ENCODE data around the gene NIPA2.

The NIPA2 gene

DNA sequence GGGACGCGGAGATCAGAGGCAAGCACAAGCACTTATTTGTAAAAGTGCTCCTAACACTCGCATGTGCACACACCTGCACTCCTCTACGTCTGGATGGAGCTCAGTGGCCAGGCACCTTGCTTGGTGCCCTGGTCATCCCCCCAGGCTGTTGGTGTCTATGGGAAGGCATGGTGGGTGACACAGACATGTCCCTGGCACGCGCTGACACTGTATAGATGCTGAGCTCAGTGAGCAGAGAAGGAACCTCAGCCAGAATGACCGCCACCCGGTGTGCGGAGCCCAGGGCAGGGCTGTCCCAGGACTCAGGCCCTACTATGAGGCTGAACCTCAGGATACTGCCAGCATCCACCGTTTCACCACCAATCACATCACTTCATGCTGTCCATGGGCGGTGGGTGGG, 64.5 kb downstream of the NIPA2 start:
- no peak for DNase-seq (ENCODE audit: low read depth)

DNA sequence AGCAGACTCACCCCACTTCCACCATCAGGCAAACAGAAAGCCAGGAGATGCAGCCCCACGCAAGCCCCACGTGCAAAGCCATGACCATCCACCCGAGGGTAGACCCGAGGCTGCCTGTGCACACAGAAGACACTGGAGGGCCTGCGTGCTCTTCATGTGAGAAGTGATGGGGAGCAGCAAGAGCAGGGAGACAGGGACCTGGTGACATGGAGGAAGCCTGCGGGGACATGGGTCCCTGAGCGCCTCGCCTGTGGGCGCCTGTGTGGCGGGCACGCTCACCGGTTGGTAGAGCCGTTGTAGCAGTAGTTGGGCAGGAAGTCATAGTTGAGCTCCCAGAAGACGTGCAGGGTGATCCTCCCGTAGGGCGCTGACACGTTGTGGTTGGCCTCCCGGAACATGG, 65.0 kb downstream of the NIPA2 start:
- DNase-seq (ENCODE audit: low read depth) = no peak

DNA sequence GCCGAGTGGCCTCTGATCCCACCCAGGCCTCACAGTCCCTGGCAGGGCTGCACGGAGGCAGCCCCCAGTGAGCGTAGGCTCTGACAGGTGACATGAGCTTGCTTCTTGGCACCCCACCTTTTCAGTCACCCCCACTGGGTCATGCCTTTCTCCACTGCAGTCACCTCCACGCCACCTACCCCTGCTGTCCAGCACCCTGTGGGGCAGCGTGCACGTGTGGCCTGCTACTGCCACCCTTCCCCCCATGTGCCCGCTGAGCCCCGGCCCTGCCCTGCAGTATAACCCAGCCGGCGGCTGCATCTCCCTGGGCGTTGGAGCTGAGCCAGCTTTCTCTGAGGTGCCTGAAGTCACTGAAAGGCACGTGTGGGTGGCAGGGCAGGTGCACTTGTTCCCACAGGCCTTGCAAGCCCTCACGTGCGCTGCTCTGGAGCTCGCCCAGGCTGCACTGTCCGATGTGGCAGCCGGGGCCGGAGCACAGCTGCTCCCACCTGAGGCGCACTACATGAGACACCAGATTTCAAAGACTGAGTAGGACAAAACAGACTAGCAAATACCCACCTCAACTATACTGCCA, 65.6 kb downstream of the NIPA2 start:
- no peak for DNase-seq (ENCODE audit: low read depth)

- DNase-seq (ENCODE audit: low read depth) = no peak
Observed at GRCh38 chr15:22904736-22905135, 66.3 kb downstream of the NIPA2 start.

DNA sequence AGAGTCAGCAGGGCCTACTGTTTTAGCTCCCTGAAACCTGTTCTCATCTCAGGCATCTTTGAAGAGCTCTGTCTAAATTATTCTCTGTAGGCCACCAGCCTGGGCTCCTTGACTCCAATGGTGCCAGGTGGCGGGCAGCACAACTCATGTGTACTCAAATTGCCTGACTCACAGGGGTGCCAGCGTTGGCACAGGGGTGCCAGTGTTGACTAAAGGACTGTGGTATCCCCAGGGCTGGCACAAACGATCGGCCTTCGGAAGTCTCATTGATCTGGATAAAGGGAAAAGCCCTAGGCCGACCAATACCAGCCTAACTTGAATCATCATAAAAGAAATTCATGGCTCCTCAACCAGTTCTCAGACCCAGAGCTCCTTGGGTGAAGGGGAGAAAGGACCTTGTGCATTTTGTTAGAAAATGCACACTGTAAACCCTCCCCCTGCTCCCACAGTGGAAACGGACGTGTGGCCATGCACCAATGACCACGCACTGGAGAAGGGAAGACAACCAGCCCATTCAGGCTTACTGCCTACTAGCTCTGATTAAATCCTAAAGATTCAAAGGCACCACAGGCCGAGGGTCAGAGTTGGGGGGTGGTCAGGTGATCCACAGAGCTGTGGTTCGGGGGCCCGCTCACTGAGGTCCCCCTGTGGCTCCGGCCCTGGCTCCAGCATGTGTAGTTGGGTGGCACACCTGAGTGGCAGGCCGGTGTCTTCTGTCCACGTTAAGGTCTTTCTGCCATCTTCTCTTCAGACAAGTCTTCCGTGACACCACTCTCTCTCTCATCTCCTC, 68.9 kb downstream of the NIPA2 start:
- no peak for DNase-seq (ENCODE audit: low read depth)

GRCh38 chr15:22908830-22909229, 70.4 kb downstream of the NIPA2 start:
- no peak for DNase-seq (ENCODE audit: low read depth)

DNA sequence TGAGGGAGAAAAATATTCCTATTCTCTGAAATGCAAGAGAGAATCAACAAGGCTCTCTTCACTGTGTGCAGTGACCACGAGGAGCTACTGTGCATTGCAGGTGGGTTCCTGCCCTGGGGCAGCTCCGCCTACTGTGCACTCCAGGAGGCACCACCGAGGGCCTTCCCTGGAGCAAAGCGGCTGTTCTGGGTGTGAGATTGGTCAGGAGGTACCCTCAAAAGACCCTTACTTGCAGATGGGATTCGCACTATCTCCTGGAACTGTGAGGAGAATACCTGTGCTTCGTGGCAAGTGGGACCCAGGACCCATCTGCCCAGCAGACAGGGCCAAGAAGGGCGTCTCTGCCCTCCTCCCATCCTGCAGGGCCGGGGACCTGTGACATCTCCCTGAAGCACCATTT, 72.8 kb downstream of the NIPA2 start:
- DNase-seq (ENCODE audit: low read depth) = no peak

DNA sequence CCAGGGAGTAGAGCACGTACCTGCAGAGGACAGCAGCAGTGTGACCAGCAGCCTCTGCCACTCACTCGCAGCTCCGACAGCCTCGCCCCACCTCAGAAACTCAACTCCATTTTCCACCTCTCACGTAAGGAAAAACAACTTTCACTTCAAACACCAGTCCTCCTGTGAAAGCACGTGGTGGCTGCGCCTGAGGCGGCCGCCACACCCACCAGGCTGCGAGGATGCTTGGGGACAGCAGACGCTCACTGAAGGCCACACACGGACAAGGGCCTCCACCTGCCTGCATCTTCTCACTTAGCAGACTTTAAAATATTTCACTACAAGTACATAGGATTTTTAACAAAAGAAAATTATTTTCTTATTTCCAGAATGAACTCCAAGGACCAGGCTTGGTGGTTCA, 73.8 kb downstream of the NIPA2 start:
- DNase-seq (ENCODE audit: low read depth) = no peak

- DNase-seq (ENCODE audit: low read depth) = no peak
Observed at GRCh38 chr15:22913646-22914380, 75.3 kb downstream of the NIPA2 start.

- no peak for DNase-seq (ENCODE audit: low read depth)
Observed at GRCh38 chr15:22915866-22916515, 77.5 kb downstream of the NIPA2 start.

DNA sequence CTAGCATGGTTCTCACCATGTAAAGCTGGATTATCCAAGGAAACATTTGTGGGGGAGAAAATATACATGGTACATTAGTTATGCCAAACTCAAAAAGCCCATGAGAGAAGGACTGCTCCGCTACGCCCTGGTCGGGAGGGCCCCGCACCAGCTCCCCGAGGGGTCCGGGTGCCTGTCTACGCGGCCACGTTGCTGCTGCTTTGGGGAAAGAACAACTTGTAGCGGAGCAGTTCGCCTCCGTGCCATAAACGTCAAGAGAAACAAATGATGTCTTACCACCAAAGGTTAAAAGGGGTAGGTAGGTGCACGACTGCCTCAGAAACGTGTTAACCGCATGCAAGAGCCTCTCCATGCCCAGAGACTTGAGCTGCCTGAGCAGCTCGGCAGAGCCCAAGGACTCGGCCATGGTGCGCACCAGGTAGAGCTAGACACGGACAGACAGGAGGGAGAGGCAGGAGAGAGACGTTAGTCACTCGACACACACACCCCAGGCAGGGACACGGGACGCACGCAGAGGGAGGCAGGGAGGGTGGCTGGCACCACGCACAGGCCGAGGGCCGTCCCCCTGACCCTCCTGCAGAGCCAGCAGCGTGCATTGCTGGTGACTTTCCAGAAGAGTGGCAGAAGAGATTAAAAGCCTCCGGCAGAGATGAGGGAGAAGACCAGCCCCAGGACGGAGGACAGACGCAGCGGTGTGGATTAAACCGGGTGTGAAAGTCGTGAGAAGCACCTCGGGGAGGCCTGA, 78.3 kb downstream of the NIPA2 start:
- DNase-seq (ENCODE audit: low read depth) = no peak

GRCh38 chr15:22917556-22917955, 79.1 kb downstream of the NIPA2 start:
- DNase-seq (ENCODE audit: low read depth) = no peak

All from stimulated activated CD8-positive, alpha-beta memory T cell treated with anti-CD3 and anti-CD28 coated beads, Interleukin-12 subunit alpha, Interleukin-12 subunit beta, amount 100 ng/mL, for 4 hours (primary cell).